Endothelial cell (in vitro differentiated cells): ENCODE results near the gene RBMS2. TPM values are rescaled to one million over a fixed set of nuclear protein-coding genes. Genes with fewer than 3 reads are reported as not detected.

ENCODE experiments used
- DNase-seq: peaks from one replicate; pipeline ENCODE4 v3.0.0; 2021; ENCODE audit warnings: low spot score
- H3K27ac Mint-ChIP-seq: one replicate; pipeline ENCODE4 v1.8.0; 2021; ENCODE audit warnings: mixed read lengths, inconsistent platforms; ENCODE audit not compliant: unreplicated experiment
- H3K27me3 Mint-ChIP-seq: one replicate; pipeline ENCODE4 v1.8.0; 2021; ENCODE audit warnings: mild to moderate bottlenecking, moderate library complexity, mixed read lengths, inconsistent platforms; ENCODE audit not compliant: unreplicated experiment
- H3K36me3 Mint-ChIP-seq: one replicate; pipeline ENCODE4 v1.8.0; 2021; ENCODE audit warnings: mild to moderate bottlenecking, low read depth, mixed read lengths, inconsistent platforms; ENCODE audit not compliant: unreplicated experiment
- H3K4me1 Mint-ChIP-seq: one replicate; pipeline ENCODE4 v1.8.0; 2021; ENCODE audit warnings: mild to moderate bottlenecking, mixed read lengths, inconsistent platforms; ENCODE audit not compliant: unreplicated experiment
- H3K4me3 Mint-ChIP-seq: one replicate; pipeline ENCODE4 v1.8.0; 2021; ENCODE audit warnings: mild to moderate bottlenecking, mixed read lengths, inconsistent platforms; ENCODE audit not compliant: unreplicated experiment
- H3K9me3 Mint-ChIP-seq: one replicate; pipeline ENCODE4 v1.8.0; 2021; ENCODE audit warnings: mixed read lengths, inconsistent platforms; ENCODE audit not compliant: unreplicated experiment
- total RNA-seq: library from RNA; stranded (reverse); fragmentation: NEBNext Ultra II Directional; extraction: Animal tissue kit (Norgen Biotek cat#: 25700); gene quantifications from one replicate; pipeline ENCODE4 v1.2.1, GENCODE V29; 2021; ENCODE audit not compliant: unreplicated experiment
- TF ChIP-seq, protein P1 (sequence below): fragments of 200-600 bp; sonication (generic); IDR thresholded peaks from one replicate; pipeline ENCODE4 v1.5.0; 2021; ENCODE audit warnings: antibody characterized with exemption; ENCODE audit not compliant: unreplicated experiment

The RBMS2 gene
- total RNA-seq, 1 donor from 2014 or later, result 122 TPM

DNA sequence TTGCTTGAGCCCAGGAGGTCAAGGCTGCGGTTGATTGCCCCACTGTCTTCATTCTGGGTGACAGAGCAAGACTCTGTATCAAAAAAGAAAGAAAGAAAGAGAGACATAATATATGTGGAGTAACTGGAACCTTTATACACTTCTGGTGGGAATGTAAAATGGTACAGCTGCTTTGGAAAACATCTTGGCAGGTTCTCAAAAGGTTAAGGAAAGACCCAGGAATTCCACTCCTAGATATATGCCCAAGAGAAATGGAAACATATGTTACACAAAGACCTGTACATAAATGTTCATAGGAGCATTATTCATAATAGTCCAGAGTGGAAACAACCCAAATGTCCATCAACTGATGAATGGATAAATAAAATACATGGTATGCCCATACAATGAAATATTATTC, 7.2 kb downstream of the RBMS2 start:
- Mint-ChIP-seq H3K27ac (no peak overlapping the region), H3K4me3 (no peak overlapping the region), H3K4me1 (peaks cover 10% of the 10 kb centered on the region), H3K36me3 (peaks cover 4% of the 10 kb centered on the region), H3K9me3 (no peaks in the 10 kb centered on the region), H3K27me3 (peaks cover 3% of the 10 kb centered on the region)
- TF ChIP-seq, protein P1, sequence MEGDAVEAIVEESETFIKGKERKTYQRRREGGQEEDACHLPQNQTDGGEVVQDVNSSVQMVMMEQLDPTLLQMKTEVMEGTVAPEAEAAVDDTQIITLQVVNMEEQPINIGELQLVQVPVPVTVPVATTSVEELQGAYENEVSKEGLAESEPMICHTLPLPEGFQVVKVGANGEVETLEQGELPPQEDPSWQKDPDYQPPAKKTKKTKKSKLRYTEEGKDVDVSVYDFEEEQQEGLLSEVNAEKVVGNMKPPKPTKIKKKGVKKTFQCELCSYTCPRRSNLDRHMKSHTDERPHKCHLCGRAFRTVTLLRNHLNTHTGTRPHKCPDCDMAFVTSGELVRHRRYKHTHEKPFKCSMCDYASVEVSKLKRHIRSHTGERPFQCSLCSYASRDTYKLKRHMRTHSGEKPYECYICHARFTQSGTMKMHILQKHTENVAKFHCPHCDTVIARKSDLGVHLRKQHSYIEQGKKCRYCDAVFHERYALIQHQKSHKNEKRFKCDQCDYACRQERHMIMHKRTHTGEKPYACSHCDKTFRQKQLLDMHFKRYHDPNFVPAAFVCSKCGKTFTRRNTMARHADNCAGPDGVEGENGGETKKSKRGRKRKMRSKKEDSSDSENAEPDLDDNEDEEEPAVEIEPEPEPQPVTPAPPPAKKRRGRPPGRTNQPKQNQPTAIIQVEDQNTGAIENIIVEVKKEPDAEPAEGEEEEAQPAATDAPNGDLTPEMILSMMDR, result no peak
- no peak for DNase-seq

DNA sequence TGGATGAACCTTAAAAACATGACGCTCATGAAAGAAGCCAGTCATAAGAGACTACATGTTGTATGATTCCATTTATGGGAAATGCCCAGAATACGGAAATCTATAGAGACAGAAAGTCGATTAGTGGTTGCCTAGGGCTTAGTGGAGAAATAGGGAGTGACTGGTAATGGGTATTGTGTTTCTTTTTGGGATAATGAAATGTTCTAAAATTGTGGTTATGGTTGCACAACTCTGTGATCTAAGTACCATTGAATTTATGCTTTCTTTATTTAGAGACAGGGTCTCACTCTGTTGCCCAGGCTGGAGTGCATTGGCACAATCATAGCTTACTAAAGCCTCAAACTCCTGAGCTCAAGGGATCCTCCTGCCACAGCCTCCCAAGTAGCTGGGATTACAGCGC, 8.0 kb downstream of the RBMS2 start:
- Mint-ChIP-seq H3K9me3 (no peaks in the 10 kb centered on the region), H3K4me3 (no peak overlapping the region), H3K36me3 (peaks cover 4% of the 10 kb centered on the region), H3K4me1 (peaks cover 6% of the 10 kb centered on the region), H3K27me3 (peaks cover 3% of the 10 kb centered on the region), H3K27ac (no peak overlapping the region)
- TF ChIP-seq, protein P1, result no peak
- DNase-seq, result no peak

DNA sequence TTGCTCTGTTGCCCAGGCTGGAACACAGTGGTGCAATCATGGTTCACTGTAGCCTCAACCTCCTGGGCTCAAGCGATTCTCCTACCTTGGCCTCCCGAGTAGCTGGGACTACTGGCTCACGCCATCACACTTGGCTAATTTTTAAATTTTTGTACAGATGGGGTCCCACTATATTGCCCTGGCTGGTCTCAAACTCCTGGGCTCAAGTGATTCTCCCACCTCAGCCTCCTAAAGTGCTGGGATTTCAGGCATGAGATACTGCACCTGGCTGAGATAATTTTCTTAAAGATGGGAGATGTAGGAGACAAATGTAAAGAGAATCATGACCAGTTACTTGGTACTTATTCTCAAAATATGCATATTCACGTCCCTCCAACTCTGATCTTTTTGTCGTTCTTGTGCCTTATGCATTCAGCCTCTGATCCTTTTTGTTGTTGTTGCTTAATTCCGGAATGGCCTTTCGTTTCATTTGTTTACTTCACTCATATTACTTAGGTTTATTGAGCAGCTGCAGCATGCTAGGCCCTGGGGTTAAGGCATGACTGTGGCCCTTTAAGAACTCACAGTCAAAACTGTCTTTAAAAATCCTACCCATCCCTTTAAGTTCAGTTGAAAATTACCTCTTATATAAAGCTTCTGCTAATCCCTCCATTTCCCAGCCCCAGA, 8.9 kb downstream of the RBMS2 start:
- Mint-ChIP-seq H3K9me3 (no peaks in the 10 kb centered on the region), H3K4me3 (no peak overlapping the region), H3K27ac (no peak overlapping the region), H3K36me3 (peaks cover 6% of the 10 kb centered on the region), H3K27me3 (peaks cover 3% of the 10 kb centered on the region), H3K4me1 (peaks cover 8% of the 10 kb centered on the region)
- DNase-seq, result no peak
- TF ChIP-seq, protein P1, result no peak

DNA sequence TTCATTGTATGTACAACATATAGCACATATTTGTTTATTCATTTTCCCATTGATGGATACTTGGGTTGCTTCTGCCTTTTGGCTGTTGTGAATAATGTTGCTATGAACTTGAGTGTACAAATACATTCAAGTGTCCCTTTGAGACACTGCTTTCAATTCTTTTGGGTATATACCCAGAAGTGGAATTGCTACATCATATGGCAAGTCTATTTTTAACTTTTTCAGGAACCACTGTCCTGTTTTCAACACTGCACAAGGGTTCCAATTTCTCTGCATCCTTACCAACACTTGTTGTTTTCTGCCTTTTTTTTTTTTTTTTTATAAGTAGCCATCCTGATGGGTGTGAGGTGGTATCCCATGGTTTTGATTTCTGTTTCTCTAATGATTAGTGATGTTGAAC, 15.9 kb downstream of the RBMS2 start:
- H3K27me3 Mint-ChIP-seq, result no peaks in the 10 kb centered on the region
- no peak overlapping the region for H3K27ac Mint-ChIP-seq
- H3K4me1 Mint-ChIP-seq, result peaks cover 10% of the 10 kb centered on the region
- H3K9me3 Mint-ChIP-seq, result no peaks in the 10 kb centered on the region
- peaks cover 4% of the 10 kb centered on the region for H3K36me3 Mint-ChIP-seq
- no peak overlapping the region for H3K4me3 Mint-ChIP-seq
- TF ChIP-seq, protein P1, result no peak
- DNase-seq, result no peak

DNA sequence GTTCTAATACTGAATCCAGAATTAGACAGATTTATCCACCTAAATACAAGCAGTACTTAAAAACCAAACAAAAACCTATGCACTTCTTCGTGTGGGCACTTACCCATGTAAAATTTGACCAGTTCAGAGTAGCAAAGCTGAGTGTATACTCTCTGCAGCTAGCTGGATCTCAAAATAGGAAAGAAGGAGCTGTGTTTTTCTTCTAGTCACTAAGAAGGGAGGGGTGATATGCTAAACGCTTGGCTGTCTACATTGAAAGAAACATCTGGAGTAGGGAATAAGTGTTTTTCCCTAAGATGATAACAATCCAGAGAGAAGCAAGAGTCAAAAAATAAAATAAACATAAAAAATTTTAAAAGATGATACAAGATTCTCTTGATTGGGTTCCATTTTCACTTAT, 20.0 kb downstream of the RBMS2 start:
- Mint-ChIP-seq H3K36me3 (peaks cover 5% of the 10 kb centered on the region), H3K27me3 (peaks cover 2% of the 10 kb centered on the region), H3K4me1 (peaks cover 6% of the 10 kb centered on the region), H3K27ac (no peak overlapping the region), H3K9me3 (no peaks in the 10 kb centered on the region), H3K4me3 (no peak overlapping the region)
- DNase-seq, result no peak
- TF ChIP-seq, protein P1, result no peak
